ENCODE measurements around the gene CLDN6. TPM values are rescaled to one million over a fixed set of nuclear protein-coding genes. Genes with fewer than 3 reads are reported as not detected.

CLDN6 gene
- total and polyA plus RNA-seq, 4 experiments from 2014 or later: not detected

DNA sequence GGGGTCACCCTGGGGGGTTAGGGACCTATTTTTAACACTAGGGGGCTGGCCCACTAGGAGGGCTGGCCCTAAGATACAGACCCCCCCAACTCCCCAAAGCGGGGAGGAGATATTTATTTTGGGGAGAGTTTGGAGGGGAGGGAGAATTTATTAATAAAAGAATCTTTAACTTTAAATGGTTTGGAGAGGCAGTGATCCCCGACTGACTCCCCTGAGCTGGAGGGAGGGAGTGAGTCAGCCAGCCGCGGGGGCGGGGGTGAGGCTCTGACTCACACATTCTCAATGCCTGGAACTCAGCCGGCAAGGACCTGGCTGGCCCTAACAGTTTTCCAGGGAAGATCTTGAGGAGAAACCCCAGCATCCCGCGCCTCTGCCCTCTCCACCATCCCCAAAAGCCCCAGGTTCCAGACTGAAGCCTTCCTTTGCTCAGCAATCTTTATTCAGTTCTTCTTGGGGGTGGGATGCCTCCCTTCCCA lies 4.3 kb upstream of the CLDN6 start:
- H3K9me3 ChIP-seq (ENCODE audit: control insufficient read depth in 1 of 2, low read length in 2 of 2): no peaks in the 10 kb centered on the region
- H3K9me3 Mint-ChIP-seq: no peaks in the 10 kb centered on the region
- H3K27ac ChIP-seq (ENCODE audit: low read depth, low read length): peak overlapping the region; percentile 90
- ChIA-PET CTCF (ENCODE audit: partially characterized antibody) (interaction anchor here (1.3 to 18.6 kb wide), 6 partner anchors 9 to 149 kb away, joined by 3 to 444 read pairs (median 13); partner anchors contain the start of gene CLDN9), POLR2A (ENCODE audit: partially characterized antibody) (interaction anchor here (0.5 to 5.9 kb wide), 9 partner anchors 8 to 136 kb away, joined by 3 to 89 read pairs (median 3); no protein-coding TSS in a partner anchor)
- H3K4me1 ChIP-seq (ENCODE audit: insufficient read depth, low read length): peaks cover 51% of the 10 kb centered on the region
- peaks cover 0 to 2% of the 10 kb centered on the region in 2 donors for H3K27me3 Mint-ChIP-seq
- H3K4me1 Mint-ChIP-seq: peaks cover 19 to 66% (median 41%) of the 10 kb centered on the region in 4 donors
- H3K27me3 ChIP-seq (ENCODE audit: insufficient read depth, low read length): no peaks in the 10 kb centered on the region
- peak; percentile 39 to 93 (median 47) for DNase-seq
- peaks cover 3 to 20% of the 10 kb centered on the region in 2 donors for H3K36me3 Mint-ChIP-seq
- peak overlapping the region in 1 of 2 donors; percentile 3 for H3K4me3 ChIP-seq (ENCODE audit: low read length in 2 of 2)
- intact Hi-C loops (cut with micrococcal nuclease): loop anchor here (10.0 kb wide), 1 partner anchor 117 kb away; no protein-coding TSS in a partner anchor
- peak overlapping the region; percentile 38 to 97 (median 90) for H3K4me3 Mint-ChIP-seq
- peak overlapping the region; percentile 87 to 99 (median 89) for H3K27ac Mint-ChIP-seq
- peaks cover 18% of the 10 kb centered on the region for H3K36me3 ChIP-seq (ENCODE audit: insufficient read depth, low read length)

DNA sequence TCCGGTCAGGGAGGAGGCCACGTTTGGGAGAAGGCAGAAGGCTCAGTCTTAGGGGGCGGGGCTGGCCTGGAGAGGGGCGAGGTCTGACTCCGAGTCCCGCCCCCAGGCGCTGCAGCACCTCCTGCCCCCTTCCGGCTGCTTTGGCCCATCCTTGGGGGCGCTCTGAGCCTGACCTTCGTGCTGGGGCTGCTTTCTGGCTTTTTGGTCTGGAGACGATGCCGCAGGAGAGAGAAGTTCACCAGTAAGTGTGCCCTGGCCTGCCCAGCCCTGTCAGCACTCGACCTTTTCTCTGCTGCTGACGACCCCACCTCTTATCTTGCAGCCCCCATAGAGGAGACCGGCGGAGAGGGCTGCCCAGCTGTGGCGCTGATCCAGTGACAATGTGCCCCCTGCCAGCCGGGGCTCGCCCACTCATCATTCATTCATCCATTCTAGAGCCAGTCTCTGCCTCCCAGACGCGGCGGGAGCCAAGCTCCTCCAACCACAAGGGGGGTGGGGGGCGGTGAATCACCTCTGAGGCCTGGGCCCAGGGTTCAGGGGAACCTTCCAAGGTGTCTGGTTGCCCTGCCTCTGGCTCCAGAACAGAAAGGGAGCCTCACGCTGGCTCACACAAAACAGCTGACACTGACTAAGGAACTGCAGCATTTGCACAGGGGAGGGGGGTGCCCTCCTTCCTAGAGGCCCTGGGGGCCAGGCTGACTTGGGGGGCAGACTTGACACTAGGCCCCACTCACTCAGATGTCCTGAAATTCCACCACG lies 3.6 kb upstream of the CLDN6 start:
- peak overlapping the region; percentile 85 to 99 (median 89) for H3K27ac Mint-ChIP-seq
- no peaks in the 10 kb centered on the region for H3K9me3 Mint-ChIP-seq
- H3K27me3 ChIP-seq (ENCODE audit: insufficient read depth, low read length): no peaks in the 10 kb centered on the region
- H3K36me3 Mint-ChIP-seq: peaks cover 3 to 19% of the 10 kb centered on the region in 2 donors
- H3K4me3 Mint-ChIP-seq: peak overlapping the region; percentile 79 to 97 (median 86)
- H3K9me3 ChIP-seq (ENCODE audit: control insufficient read depth in 1 of 2, low read length in 2 of 2): no peaks in the 10 kb centered on the region
- H3K4me1 Mint-ChIP-seq: peaks cover 19 to 65% (median 41%) of the 10 kb centered on the region in 4 donors
- DNase-seq: peak; percentile 54 to 94 (median 62)
- CTCF ChIA-PET (ENCODE audit: partially characterized antibody): interaction anchor here (1.5 to 18.6 kb wide), 6 partner anchors 9 to 150 kb away, joined by 3 to 444 read pairs (median 13); partner anchors contain the start of gene CLDN9
- H3K4me1 ChIP-seq (ENCODE audit: insufficient read depth, low read length): peaks cover 51% of the 10 kb centered on the region
- intact Hi-C loops (cut with micrococcal nuclease): loop anchor here (2.0 to 10.0 kb wide), 2 partner anchors 19 to 117 kb away; no protein-coding TSS in a partner anchor
- peaks cover 12% of the 10 kb centered on the region for H3K36me3 ChIP-seq (ENCODE audit: insufficient read depth, low read length)
- POLR2A ChIA-PET (ENCODE audit: partially characterized antibody): interaction anchor here (0.5 to 5.9 kb wide), 17 partner anchors 9 to 244 kb away, joined by 3 to 89 read pairs (median 3); partner anchors contain the start of gene ZNF213
- peak overlapping the region; percentile 90 for H3K27ac ChIP-seq (ENCODE audit: low read depth, low read length)
- H3K27me3 Mint-ChIP-seq: peaks cover 0 to 2% of the 10 kb centered on the region in 2 donors
- H3K4me3 ChIP-seq (ENCODE audit: low read length in 2 of 2): peak overlapping the region in 1 of 2 donors; percentile 59

DNA sequence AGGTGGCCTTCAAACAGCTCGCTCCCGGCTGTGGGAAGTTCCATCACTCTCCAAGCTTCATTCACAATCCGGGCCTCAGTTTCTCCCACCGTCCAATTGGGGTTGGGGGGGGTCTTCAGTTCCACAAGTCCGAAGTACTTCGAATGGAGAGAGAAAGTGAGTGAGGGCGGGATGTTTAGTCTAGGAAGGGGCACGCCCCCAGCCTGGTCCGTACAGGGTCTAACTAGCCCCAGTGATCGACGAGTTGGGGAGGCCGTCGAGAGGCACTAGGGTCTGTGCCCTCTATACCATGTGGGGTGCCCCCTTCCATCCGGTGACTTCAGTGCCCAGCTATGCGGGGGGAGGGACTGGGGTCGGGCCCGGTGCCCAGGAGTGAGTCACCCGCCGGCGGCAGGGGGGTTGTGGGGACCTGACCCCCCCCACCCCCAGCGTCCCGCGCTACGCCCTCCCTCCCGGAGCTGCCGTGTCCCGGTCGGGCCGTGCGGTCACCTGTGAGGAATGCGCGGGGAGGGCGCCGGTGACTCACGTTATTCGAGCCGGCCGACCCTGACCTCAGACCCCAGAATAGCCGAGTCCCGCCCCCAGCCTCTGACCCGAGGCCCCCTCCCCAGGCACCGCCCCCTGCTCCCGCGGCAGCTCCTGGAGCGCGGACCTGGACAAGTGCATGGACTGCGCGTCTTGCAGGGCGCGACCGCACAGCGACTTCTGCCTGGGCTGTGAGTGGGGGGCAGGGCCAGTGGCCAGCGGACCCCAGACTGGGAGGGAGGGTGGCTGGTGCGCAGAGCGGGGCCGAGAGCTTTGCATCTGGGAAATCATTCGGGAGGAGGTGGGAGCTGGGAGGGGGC lies 2.8 kb upstream of the CLDN6 start:
- Mint-ChIP-seq H3K4me1 (peaks cover 19 to 60% (median 39%) of the 10 kb centered on the region in 4 donors), H3K4me3 (peak overlapping the region; percentile 84 to 97 (median 86)), H3K27me3 (peaks cover 0 to 2% of the 10 kb centered on the region in 2 donors), H3K9me3 (no peaks in the 10 kb centered on the region), H3K27ac (peak overlapping the region; percentile 80 to 99 (median 89)), H3K36me3 (peaks cover 3 to 12% of the 10 kb centered on the region in 2 donors)
- Histone ChIP-seq H3K4me1 (ENCODE audit: insufficient read depth, low read length) (peaks cover 51% of the 10 kb centered on the region), H3K27me3 (ENCODE audit: insufficient read depth, low read length) (no peaks in the 10 kb centered on the region), H3K4me3 (ENCODE audit: low read length in 2 of 2) (peak overlapping the region; percentile 30 to 59), H3K27ac (ENCODE audit: low read depth, low read length) (peak overlapping the region; percentile 90), H3K9me3 (ENCODE audit: control insufficient read depth in 1 of 2, low read length in 2 of 2) (no peaks in the 10 kb centered on the region), H3K36me3 (ENCODE audit: insufficient read depth, low read length) (peaks cover 4% of the 10 kb centered on the region)
- intact Hi-C loops (cut with micrococcal nuclease): loop anchor here (1.0 to 10.0 kb wide), 3 partner anchors 7 to 116 kb away; no protein-coding TSS in a partner anchor
- DNase-seq: peak in 4 of 5 donors; percentile 31 to 90 (median 44)
- ChIA-PET CTCF (ENCODE audit: partially characterized antibody) (interaction anchor here (1.8 to 18.6 kb wide), 5 partner anchors 7 to 109 kb away, joined by 4 to 444 read pairs (median 22); partner anchors contain the start of gene CLDN9), POLR2A (ENCODE audit: partially characterized antibody) (interaction anchor here (0.8 to 5.9 kb wide), 19 partner anchors 10 to 149 kb away, joined by 3 to 89 read pairs (median 3); partner anchors contain the start of gene ZNF213)

DNA sequence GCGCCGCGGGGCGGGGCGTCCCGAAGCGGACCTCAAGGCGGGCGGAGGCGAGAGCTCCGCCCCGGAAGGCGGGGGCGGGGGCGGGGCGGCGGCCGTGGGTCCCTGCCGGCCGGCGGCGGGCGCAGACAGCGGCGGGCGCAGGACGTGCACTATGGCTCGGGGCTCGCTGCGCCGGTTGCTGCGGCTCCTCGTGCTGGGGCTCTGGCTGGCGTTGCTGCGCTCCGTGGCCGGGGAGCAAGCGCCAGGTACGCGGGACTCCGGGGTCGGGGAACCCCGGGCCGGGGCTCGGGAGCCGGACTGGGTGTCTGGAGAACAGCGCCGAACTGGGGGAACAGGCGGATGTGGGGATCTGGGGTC lies 2.2 kb upstream of the CLDN6 start, which contains the start of gene TNFRSF12A:
TNFRSF12A (plus strand) TSS at position 122 of the 357 bp plus-strand sequence; CDS start at position 152, 30 bp downstream.
- H3K4me1 ChIP-seq (ENCODE audit: insufficient read depth, low read length): peaks cover 51% of the 10 kb centered on the region
- ChIA-PET POLR2A (ENCODE audit: partially characterized antibody) (interaction anchor here (0.8 to 5.9 kb wide), 17 partner anchors 10 to 150 kb away, joined by 3 to 89 read pairs (median 4); partner anchors contain the start of gene ZNF213), CTCF (ENCODE audit: partially characterized antibody) (interaction anchor here (1.8 to 18.6 kb wide), 4 partner anchors 8 to 55 kb away, joined by 4 to 444 read pairs (median 28); partner anchors contain the start of gene CLDN9)
- Mint-ChIP-seq H3K4me3 (peak within 1 kb of the TSS; percentile 84 to 97 (median 90)), H3K36me3 (peaks cover 3 to 12% of the 10 kb centered on the region in 2 donors), H3K4me1 (peaks cover 19 to 60% (median 39%) of the 10 kb centered on the region in 4 donors), H3K27me3 (peaks cover 0 to 2% of the 10 kb centered on the region in 2 donors), H3K9me3 (no peaks in the 10 kb centered on the region), H3K27ac (peak within 1 kb of the TSS; percentile 80 to 99 (median 89))
- peak within 1 kb of the TSS; percentile 90 for H3K27ac ChIP-seq (ENCODE audit: low read depth, low read length)
- intact Hi-C loops (cut with micrococcal nuclease): loop anchor here (1.0 to 10.0 kb wide), 3 partner anchors 8 to 115 kb away; no protein-coding TSS in a partner anchor
- no peaks in the 10 kb centered on the region for H3K9me3 ChIP-seq (ENCODE audit: control insufficient read depth in 1 of 2, low read length in 2 of 2)
- DNase-seq: peak; percentile 51 to 65 (median 55)
- H3K36me3 ChIP-seq (ENCODE audit: insufficient read depth, low read length): no peaks in the 10 kb centered on the region
- peak within 1 kb of the TSS; percentile 30 to 59 for H3K4me3 ChIP-seq (ENCODE audit: low read length in 2 of 2)
- no peaks in the 10 kb centered on the region for H3K27me3 ChIP-seq (ENCODE audit: insufficient read depth, low read length)

DNA sequence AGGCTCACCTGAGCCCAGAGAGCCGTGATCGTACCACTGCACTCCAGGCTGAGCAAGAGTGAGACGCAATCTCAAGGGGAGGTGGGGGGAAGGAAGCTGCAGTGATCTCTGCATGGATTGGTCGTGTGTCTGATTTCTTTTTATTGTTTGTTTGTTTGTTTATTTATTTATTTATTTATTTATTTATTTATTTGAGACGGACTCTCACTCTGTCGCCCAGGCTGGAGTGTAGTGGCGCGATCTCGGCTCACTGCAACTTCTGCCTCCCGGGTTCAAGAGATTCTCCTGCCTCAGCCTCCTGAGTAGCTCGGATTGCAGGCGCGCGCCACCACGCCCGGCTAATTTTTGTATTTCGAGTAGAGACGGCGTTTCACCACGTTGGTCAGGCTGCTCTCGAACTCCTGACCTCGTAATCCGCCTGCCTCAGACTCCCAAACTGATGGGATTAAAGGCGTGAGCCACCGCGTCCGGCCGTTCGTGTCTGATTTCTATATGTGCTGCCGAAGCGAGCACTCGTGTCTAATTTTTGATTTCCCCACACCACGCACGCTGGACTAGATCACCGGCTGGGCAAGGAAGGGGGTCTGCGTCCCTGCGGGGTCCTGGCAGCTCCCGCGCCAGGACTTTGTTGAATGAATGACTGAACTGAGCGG lies 1.7 kb upstream of the CLDN6 start:
- intact Hi-C loops (cut with micrococcal nuclease): loop anchor here (1.0 to 10.0 kb wide), 3 partner anchors 9 to 115 kb away; no protein-coding TSS in a partner anchor
- POLR2A ChIA-PET (ENCODE audit: partially characterized antibody): interaction anchor here (1.0 to 5.9 kb wide), 9 partner anchors 11 to 150 kb away, joined by 3 to 89 read pairs (median 4); partner anchors contain the start of gene ZNF213
- Mint-ChIP-seq H3K27me3 (peaks cover 0 to 2% of the 10 kb centered on the region in 2 donors), H3K9me3 (no peaks in the 10 kb centered on the region), H3K4me1 (peaks cover 19 to 60% (median 39%) of the 10 kb centered on the region in 4 donors), H3K4me3 (peak overlapping the region; percentile 79 to 93 (median 88)), H3K36me3 (peaks cover 3 to 12% of the 10 kb centered on the region in 2 donors), H3K27ac (peak overlapping the region; percentile 80 to 99 (median 84))
- Histone ChIP-seq H3K36me3 (ENCODE audit: insufficient read depth, low read length) (no peaks in the 10 kb centered on the region), H3K27ac (ENCODE audit: low read depth, low read length) (peak overlapping the region; percentile 90), H3K4me1 (ENCODE audit: insufficient read depth, low read length) (peaks cover 51% of the 10 kb centered on the region), H3K4me3 (ENCODE audit: low read length in 2 of 2) (peak overlapping the region in 1 of 2 donors; percentile 59), H3K27me3 (ENCODE audit: insufficient read depth, low read length) (no peaks in the 10 kb centered on the region), H3K9me3 (ENCODE audit: control insufficient read depth in 1 of 2, low read length in 2 of 2) (no peaks in the 10 kb centered on the region)
- CTCF ChIA-PET (ENCODE audit: partially characterized antibody): interaction anchor here (1.8 to 18.6 kb wide), 4 partner anchors 8 to 55 kb away, joined by 4 to 444 read pairs (median 28); partner anchors contain the start of gene CLDN9
- no peak for DNase-seq

GRCh38 chr16:3017344-3017743 lies 639 bp downstream of the CLDN6 start:
- Histone ChIP-seq H3K4me1 (ENCODE audit: insufficient read depth, low read length) (peaks cover 33% of the 10 kb centered on the region), H3K27me3 (ENCODE audit: insufficient read depth, low read length) (no peaks in the 10 kb centered on the region), H3K4me3 (ENCODE audit: low read length in 2 of 2) (no peak overlapping the region), H3K27ac (ENCODE audit: low read depth, low read length) (no peak overlapping the region), H3K36me3 (ENCODE audit: insufficient read depth, low read length) (no peaks in the 10 kb centered on the region), H3K9me3 (ENCODE audit: control insufficient read depth in 1 of 2, low read length in 2 of 2) (no peaks in the 10 kb centered on the region)
- CTCF ChIA-PET (ENCODE audit: partially characterized antibody): no interaction called here
- no peak for DNase-seq
- POLR2A ChIA-PET (ENCODE audit: partially characterized antibody): no interaction called here
- Mint-ChIP-seq H3K36me3 (peaks cover 0 to 7% of the 10 kb centered on the region in 2 donors), H3K4me3 (no peak overlapping the region), H3K27ac (no peak overlapping the region), H3K4me1 (peaks cover 13 to 43% (median 21%) of the 10 kb centered on the region in 4 donors), H3K27me3 (peaks cover 0 to 2% of the 10 kb centered on the region in 2 donors), H3K9me3 (no peaks in the 10 kb centered on the region)
- intact Hi-C loops (cut with micrococcal nuclease): no loop called here
